Measurements from ENCODE around the gene AMER2. TPM values are rescaled to one million over a fixed set of nuclear protein-coding genes. Genes with fewer than 3 reads are reported as not detected.

Gene AMER2
- not detected for total RNA-seq
- polyA plus RNA-seq, result not detected
- long read RNA-seq, donor 1, result 0 reads
- long read RNA-seq, donor 2, result 0 reads
- long read RNA-seq, donor 3, result 0 reads

GRCh38 chr13:25171517-25172302, at the start of gene AMER2:
TSS of gene AMER2 (minus strand) at chr13:25172288. CDS start at chr13:25171619, 669 bp downstream.
- Histone ChIP-seq H3K36me3 (no peaks in the 10 kb centered on the region), H3K4me3 (peak within 1 kb of the TSS; percentile 8 to 44 (median 33)), H3K4me1 (peaks cover 0 to 18% (median 5%) of the 10 kb centered on the region in 12 donors), H3K27me3 (peaks cover 27 to 80% (median 46%) of the 10 kb centered on the region in 9 donors), H3K27ac (no peak within 1 kb of the TSS), H3K9me3 (no peaks in the 10 kb centered on the region)
- ATAC-seq (no peak), DNase-seq (no peak)
- TF ChIP-seq CTCF (IDR thresholded peaks at IDR 0.05) (no peak), POLR2A (IDR thresholded peaks at IDR 0.05) (no peak)
- 2 to 5% (median 3%) methylated on average over 49 to 50 of the region's 50 CpGs for WGBS, 4 donors
- intact Hi-C loops (cut with DNase I), result no loop called here

GRCh38 chr13:25218019-25218418, 45.9 kb upstream of the AMER2 start:
- Histone ChIP-seq H3K27me3 (peaks cover 0 to 3% (median 0%) of the 10 kb centered on the region in 9 donors), H3K9me3 (no peaks in the 10 kb centered on the region), H3K36me3 (no peaks in the 10 kb centered on the region), H3K4me3 (no peak overlapping the region), H3K4me1 (peaks cover 0 to 12% (median 0%) of the 10 kb centered on the region in 12 donors), H3K27ac (no peak overlapping the region)
- intact Hi-C loops (cut with DNase I), result no loop called here
- no peak for ATAC-seq
- 74 to 79% (median 77%) methylated on average over 5 of the region's 5 CpGs for WGBS, 4 donors
- TF ChIP-seq POLR2A (IDR thresholded peaks at IDR 0.05) (no peak), CTCF (IDR thresholded peaks at IDR 0.05) (no peak)
- DNase-seq, result no peak

GRCh38 chr13:25217023-25217885, 45.2 kb upstream of the AMER2 start:
- no peak for DNase-seq
- peaks cover 0 to 12% (median 0%) of the 10 kb centered on the region in 12 donors for H3K4me1 ChIP-seq
- TF ChIP-seq CTCF (IDR thresholded peaks at IDR 0.05), result no peak
- no peak for TF ChIP-seq POLR2A (IDR thresholded peaks at IDR 0.05)
- 49 to 55% (median 54%) methylated on average over 12 of the region's 12 CpGs for WGBS, 4 donors
- H3K9me3 ChIP-seq, result no peaks in the 10 kb centered on the region
- peaks cover 0 to 3% (median 0%) of the 10 kb centered on the region in 9 donors for H3K27me3 ChIP-seq
- H3K4me3 ChIP-seq, result no peak overlapping the region
- ATAC-seq, result no peak
- intact Hi-C loops (cut with DNase I), result no loop called here
- H3K36me3 ChIP-seq, result no peaks in the 10 kb centered on the region
- no peak overlapping the region for H3K27ac ChIP-seq

- 48 to 55% (median 50%) methylated on average over 3 of the region's 3 CpGs for WGBS, 4 donors
- TF ChIP-seq POLR2A (IDR thresholded peaks at IDR 0.05) (no peak), CTCF (IDR thresholded peaks at IDR 0.05) (no peak)
- Histone ChIP-seq H3K36me3 (no peaks in the 10 kb centered on the region), H3K27ac (no peak overlapping the region), H3K9me3 (no peaks in the 10 kb centered on the region), H3K4me1 (peaks cover 0 to 12% (median 0%) of the 10 kb centered on the region in 12 donors), H3K4me3 (no peak overlapping the region), H3K27me3 (peaks cover 0 to 3% (median 0%) of the 10 kb centered on the region in 9 donors)
- DNase-seq (no peak), ATAC-seq (no peak)
- intact Hi-C loops (cut with DNase I), result no loop called here
Observed at GRCh38 chr13:25215253-25215575, 43.1 kb upstream of the AMER2 start.

All from heart left ventricle (tissue), 16 donors.